Renal cortex interstitium (tissue), 11 donors: Measurements from ENCODE around the gene PPP2R2B. TPM values are rescaled to one million over a fixed set of nuclear protein-coding genes. Genes with fewer than 3 reads are reported as not detected.
"Not testable (repeated sequence)": the region's sequence is repeated elsewhere in the genome, so short reads cannot be mapped to it uniquely, and the experiment has no call there.

ENCODE experiments used
- DNase-seq, 11 donors: peaks; one replicate each; pipeline ENCODE4 v3.0.0-alpha.2; 2013; ENCODE audit warnings: low read depth in 9 of 11, low spot score in 4 of 11; ENCODE audit errors: extremely low read depth in 1 of 11
- polyA plus RNA-seq, 3 donors: library from polyadenylated mRNA; unstranded; fragments of 120-200 nt; gene quantifications; one replicate each; pipeline ENCODE4 v1.2.1, GENCODE V29; 2013; ENCODE audit not compliant: insufficient read length in 3 of 3

PPP2R2B gene
- polyA plus RNA-seq, 3 donors, result 12.4 to 15.4 (median 14.8) TPM

DNA sequence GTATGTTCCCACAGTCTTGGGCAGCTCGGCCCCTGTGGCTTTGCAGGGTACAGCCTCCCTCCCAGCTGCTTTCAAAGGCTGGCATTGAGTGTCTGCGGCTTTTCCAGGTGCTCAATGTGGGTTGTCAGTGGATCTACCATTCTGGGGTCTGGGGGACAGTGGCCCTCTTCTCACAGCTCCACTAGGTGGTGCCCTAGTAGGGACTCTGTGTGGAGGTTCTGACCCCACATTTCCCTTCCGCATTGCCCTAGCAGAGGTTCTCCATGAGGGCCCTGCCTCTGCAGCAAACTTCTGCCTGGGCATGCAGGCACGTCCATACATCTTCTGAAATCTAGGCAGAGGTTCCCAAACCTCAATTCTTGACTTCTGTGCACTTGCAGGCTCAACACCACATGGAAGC is 321.7 kb downstream of the PPP2R2B start:
- not testable (repeated sequence) for DNase-seq

GRCh38 chr5:146553446-146553845 is 325.1 kb downstream of the PPP2R2B start:
- DNase-seq, result no peak

DNA sequence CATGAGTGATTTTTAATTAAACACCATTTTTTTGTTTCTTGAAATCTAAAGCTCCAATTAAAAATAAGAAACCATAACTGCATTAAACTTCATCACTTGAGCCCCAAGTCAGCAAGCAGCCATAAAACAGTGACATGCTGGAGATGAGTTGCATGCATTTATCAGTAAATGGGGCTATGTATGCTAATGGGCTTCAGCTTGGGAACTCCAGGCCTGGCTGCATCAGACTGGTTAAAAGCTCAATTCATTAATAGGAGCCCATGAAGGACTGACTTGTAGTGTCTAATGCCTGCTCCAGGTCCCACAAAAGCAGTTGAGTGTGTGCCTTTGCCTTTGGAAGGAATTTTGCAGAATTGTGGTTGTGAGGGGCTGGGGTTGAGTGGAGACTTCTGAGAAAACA is 328.9 kb downstream of the PPP2R2B start:
- DNase-seq, result no peak

DNA sequence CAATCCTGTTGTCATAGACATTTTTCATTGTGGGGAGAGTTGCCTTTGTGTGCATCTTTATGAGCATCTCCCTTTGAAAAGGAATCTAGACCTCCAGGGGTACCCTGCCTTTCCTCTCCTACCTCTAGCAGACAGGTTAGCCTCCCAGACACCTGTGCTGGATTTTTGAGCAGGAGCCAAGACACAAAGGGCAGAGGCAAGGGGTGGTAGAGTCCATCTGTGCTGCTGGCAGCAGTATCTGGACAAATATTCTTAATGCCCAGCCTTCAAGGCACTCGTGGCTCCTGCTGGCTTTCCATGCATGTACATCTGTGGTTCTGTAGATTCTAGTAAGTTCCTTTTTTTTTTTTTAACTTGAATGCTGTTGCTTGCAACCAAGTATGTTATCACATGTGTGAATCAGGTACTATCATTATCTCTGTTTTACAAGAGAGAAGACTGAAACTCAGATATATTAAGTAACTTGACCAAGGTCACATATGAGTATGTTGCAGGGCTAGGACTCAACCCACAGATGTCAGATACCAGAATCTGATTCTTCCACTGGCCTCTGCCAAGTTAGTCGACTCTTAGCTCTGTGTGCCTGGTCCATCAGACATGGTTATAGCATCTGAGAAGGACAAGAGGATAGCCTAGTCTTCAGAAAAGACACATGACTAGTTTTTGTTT is 329.6 kb downstream of the PPP2R2B start:
- DNase-seq, result no peak

GRCh38 chr5:146544232-146544631 is 334.3 kb downstream of the PPP2R2B start:
- no peak for DNase-seq

DNA sequence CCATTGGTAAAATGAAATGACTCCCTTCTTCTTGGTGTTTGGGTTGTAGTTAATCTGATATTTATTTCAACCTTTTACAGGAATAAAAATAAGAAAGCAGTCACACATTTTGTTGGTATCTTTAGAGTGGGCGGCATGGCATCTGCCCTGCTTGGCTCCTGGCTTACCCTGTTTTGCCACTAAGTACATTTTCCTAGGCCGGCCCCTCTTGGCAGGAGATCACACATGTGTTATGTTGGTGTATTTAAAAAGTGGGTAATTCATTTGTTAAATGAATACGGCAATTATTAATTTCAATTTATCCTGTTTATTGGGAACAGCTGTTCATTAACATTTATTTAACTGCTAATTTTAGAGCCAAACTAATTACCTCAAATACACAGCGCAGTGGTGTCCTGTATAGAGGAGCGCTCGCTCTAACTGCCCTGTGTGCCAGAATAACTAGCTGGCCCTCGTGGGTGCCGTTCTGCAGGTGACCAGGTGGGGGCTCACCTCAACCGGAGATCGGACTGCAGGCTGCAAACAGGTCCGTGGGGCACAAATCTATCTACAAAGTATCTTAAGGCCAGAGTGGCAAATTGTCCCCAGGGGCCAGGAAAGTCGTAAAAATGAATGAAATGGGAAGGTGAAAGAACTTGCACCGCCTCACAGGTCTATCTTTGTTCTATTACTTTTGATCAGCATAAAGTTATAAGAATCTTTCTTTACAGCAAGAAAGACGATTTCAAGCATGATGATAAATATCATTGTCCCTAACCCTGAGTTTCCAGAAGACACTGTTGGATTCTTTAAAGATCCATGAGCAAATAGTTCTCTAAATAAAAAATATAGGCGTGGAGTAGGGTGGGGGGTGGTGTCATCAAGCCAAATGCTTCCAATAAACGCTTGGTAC is 336.4 kb downstream of the PPP2R2B start:
- DNase-seq, result peak in 8 of 11 donors; percentile 26 to 47 (median 30)

DNA sequence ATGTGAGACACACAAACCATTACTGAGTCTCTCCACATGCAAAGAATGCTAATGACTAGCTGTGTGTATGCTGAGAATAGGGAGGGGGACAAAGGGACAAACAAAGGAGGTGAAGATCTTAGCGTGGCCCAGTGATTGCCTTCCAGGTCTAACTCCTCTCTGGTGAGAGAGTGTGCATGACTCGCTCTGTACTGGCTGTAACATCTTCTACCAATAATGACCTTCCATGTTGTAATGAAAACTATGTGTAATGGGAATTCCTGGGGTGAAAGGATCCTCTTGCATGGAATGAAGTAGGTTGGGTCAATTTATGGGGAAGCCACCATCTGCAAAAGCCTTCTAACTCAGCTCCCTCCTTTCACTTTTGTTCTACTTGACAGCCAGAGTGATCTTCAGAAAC is 338.1 kb downstream of the PPP2R2B start:
- DNase-seq, result no peak

- no peak for DNase-seq
These were observed 338.6 kb downstream of the PPP2R2B start for GRCh38 chr5:146539973-146540372.

DNA sequence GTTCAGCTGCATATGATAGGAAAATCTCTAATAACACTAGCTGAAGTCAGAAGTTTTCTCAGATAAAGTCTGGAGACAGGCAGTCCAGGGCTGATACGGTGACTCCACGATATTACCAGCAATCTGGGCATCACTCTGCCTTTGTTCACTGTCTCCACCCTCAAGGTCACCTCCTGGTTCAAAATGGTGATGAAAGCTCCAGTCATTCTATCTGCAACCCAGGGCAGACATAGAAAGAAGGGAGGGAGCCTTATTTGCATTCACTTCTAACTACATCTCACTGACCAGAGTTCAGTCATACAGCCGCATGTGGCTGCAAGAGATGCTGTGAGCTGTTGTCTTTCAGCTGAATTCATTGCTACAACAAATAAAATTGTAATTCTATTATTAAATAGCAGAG is 340.1 kb downstream of the PPP2R2B start:
- DNase-seq, result no peak

DNA sequence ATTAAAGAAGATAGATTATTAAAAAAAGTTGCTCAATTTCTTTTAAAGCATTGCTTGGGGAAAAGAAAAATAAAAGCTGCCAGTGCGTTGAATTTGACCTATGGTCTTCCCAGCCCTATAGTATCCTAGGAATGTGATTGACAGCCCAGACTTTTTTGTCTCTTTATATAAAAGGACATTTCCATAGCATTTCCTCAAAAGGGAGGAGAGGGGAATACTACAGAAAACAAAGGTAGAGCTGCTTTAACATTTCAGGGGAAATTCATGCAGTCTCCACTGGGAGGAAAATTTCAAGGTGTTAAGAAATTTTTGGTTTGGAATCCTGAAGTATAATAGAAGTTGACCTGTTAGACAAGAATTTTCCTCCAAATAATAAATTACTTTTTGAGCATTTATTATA is 344.7 kb downstream of the PPP2R2B start:
- DNase-seq, result no peak

DNA sequence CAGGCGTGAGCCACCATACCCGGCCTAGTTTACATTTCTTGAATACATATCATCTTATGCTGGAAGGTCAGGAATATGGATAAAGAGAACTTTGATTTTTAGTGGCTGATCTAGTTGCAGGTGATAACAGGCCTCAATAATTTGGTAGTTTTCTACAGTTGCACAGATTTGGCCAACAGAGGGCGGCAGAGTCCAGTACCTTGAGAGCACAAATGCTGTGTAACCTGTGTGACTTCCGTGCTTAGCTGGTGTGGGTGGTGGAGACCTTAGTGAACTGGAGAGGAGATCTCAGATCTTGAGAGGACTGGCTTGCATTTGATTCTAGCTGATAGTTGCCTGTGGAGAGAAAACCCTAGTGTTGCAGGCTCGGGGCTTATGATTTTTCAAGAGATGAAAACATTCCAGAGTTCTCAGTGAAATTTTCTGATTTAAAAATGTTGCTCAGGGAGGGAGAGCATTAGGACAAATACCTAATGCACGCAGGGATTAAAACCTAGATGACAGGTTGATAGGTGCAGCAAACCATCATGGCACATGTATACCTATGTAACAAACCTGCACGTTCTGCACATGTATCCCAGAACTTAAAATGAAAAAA is 345.2 kb downstream of the PPP2R2B start:
- DNase-seq, result peak in 10 of 11 donors; percentile 15 to 54 (median 34)
